ENCODE data around the gene XIST.
"Not testable (repeated sequence)": the region's sequence is repeated elsewhere in the genome, so short reads cannot be mapped to it uniquely, and the experiment has no call there.

XIST gene

DNA sequence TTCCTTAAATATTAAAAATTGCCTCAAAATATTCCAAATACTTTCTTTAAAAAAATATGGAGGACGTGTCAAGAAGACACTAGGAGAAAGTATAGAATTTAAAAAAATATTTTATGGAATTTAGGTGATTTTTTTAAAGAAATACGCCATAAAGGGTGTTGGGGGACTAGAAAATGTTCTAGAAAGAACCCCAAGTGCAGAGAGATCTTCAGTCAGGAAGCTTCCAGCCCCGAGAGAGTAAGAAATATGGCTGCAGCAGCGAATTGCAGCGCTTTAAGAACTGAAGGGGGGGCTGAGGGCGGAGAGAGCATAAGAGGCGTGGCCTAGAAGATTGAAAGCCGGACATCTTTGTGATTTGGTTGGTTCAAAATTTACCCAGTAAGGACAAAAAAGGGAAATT lies at the start of gene XIST:
TSS of gene XIST (minus strand) at position 248 of the 400 bp plus-strand sequence.
- DNase-seq: no peak

DNA sequence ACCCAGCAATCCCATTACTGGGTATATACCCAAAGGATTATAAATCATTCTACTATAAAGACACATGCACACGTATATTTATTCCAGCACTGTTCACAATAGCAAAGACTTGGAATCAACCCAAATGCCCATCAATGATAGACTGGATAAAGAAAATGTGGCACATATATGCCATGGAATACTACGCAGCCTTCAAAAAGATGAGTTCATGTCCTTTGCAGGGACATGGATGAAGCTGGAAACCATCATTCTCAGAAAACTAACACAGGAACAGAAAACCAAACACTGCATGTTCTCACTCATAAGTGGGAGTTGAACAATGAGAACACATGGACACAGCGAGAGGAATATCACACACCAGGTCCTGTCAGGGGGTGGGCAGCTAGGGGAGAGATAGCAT lies 45.8 kb upstream of the XIST start:
- DNase-seq: not testable (repeated sequence)

DNA sequence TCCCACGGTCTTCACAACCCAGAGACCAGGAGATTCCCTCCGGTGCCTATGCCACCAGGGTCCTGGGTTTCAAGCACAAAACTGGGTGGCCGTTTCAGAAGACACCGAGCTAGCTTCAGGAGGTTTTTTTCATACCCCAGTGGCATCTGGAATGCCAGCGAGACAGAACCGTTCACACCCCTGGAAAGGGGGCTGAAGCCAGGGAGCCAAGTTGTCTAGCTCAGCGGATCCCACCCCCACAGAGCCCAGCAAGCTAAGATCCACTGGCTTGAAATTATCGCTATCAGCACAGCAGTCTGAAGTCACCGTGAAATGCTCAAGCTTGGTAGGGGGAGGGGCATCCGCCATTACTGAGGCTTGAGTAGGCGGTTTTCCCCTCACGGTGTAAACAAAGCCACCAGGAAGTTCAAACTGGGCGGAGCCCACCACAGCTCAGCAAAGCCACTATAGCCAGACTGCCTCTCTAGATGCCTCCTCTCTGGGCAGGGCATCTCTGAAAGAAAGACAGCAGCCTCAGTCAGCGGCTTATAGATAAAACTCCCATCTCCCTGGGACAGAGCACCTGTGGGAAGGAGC lies 40.1 kb upstream of the XIST start:
- not testable (repeated sequence) for DNase-seq

DNA sequence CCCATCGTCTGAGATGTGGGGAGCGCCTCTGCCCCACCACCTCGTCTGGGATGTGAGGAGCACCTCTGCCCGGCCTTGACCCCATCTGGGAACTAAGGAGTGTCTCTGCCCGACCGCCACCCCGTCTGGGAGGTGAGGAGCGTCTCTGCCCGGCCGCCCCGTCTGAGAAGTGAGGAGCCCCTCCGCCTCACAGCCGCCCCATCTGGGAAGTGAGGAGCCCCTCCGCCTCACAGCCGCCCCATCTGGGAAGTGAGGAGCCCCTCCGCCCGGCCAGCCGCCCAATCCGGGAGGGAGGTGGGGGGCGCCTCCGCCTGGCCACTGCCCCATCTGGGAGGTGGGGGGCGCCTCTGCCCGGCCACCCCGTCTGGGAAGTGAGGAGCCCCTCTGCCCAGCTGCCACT lies 29.7 kb upstream of the XIST start:
- DNase-seq: not testable (repeated sequence)

DNA sequence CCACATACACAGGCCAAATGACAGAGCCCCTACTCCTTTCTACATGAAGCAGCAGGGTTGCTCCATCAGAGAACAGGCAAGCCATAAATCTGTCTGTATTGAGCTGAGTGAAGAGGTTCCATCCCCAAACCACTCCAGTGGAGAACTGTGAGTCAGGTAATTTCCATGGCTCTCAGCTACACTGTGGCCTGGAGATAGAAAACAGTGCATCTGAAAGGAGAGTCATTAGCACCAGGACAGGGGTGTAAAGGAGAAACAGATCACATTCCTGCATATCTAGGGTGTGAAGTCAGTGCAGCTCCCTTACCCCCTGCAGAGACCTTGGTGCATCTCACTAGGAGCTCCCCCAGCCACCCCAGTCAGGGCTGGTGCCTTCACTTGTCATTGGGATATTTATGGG lies 25.2 kb upstream of the XIST start:
- no peak for DNase-seq

DNA sequence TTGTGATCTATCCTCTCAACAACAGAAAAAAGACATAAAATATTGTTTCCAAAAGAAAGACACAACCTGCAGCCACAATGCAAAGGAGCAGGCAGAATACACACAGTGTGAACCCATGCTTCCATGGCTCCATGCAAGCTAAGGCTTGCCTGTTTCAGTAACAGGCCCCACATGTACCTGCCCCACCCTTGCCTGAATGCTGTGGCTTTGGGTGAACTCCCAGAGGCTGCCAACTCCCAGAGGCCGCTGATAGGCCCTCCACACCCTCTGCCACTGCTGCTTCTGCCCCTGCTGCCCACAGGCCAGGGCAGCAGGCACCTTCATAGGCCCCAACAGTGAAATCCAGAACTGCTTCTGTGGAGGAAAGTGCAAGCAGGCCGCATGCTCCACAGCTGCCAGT lies 24.4 kb upstream of the XIST start:
- no peak for DNase-seq

DNA sequence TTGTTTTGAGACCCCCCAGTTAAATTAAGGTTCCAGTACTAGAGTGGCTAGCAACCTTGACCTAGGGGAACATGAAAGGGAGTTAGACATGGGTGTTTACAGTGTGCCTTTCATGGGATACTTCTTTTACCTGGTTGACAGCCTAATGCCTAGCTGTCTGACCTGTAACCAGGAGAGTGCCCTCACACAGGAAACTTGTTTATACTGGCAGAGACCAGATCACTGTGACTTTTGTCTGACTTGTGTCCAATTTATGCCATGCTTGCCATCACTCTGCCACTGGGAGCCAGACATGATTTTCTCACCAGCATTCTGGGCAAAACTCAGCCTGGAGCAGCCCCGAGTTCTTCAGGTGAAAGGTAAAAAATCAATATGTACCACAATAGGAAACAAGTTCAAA lies 16.4 kb upstream of the XIST start:
- DNase-seq: no peak

DNA sequence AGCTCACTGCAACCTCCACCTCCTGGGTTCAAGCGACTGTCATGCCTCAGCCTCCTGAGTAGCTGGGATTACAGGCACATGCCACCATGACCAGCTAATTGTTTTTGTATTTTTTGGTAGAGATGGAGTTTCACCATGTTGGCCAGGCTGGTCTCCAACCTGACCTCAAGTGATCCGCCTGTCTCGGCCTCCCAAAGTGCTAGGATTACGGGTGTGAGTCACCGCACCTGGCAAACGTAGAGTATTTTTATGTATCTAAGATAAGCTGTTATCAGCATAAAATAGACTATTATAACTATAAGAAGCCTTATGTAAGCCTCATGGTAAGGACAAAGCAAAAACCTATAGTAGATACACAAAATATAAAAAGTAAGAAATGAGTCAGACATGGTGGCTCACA lies 14.6 kb upstream of the XIST start:
- no peak for DNase-seq

DNA sequence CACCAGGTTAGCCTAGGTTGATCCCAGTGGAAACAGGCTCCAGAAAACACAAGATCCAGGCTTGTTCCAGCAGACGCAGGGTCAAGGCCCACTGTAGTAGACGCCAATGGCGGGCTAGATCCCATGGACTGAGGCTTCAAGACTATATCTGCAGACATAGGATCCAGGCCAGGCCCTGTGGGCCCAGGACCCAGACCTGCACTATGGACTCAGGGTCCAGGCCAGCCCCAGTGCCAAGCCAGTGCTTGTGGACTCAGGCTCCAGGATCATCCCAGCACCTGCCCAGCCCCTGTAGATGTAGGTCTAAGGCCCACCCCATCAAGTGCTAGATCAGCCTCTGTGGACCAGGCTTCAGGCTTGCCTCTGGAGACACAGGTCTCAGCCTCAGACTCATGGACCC lies 11.3 kb upstream of the XIST start:
- no peak for DNase-seq

DNA sequence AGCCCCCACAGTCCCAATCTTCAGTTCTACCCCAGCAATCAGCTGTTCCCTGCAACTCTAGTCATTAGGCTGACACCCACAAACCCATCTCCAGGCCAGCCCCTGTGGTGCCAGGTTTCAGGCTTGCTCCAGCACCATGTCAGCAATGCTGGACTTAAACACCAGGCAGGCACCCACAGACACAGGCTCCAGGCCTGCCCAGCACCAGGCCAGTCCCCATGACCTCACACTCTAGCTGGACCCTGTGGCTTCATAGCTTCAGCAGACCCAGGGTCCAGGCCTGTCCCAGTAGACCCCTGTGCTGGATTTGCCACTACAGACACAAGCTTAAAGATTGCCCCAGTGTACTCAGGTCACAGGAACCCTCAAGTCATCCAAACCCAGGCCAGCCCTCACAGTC lies 10.8 kb upstream of the XIST start:
- no peak for DNase-seq

DNA sequence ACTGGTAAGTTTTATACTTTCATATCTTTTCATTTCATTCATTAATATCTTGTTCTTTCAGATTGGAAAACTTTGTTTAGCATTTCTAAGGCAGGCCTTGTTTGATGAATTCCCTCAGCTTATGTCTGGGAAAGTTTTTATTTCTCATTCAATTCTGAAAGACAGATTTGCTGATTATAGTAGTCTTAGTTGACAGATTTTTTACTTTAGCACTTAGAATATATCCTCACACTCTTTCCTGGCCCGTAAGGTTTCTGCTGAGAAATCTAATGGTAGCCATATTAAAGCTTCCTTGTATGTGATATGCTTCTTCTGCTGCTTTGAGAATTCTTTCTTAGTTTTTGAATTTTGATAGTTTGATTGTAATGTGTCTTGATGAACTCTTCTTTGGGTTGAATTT lies 7.1 kb upstream of the XIST start:
- DNase-seq: no peak

DNA sequence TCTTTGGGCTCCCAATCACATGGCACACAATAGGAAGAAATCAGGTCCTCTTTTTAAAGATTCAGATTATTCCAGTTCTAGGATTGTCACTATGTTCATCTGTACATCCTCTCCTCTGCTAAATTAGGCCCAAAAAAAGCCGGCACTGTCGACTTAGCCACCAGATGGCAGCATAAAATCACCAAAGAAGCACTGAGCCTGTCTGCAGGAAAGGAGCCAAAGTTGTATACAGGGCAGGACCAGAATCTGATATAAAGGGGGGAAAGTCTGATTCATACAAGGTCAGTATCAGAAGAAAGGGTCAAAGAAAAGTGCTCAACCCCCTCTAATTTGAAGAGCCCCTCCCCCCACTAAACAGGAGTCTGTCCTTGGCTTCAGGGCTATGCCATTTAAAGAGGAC lies 3.0 kb upstream of the XIST start:
- peak; percentile 18 for DNase-seq

DNA sequence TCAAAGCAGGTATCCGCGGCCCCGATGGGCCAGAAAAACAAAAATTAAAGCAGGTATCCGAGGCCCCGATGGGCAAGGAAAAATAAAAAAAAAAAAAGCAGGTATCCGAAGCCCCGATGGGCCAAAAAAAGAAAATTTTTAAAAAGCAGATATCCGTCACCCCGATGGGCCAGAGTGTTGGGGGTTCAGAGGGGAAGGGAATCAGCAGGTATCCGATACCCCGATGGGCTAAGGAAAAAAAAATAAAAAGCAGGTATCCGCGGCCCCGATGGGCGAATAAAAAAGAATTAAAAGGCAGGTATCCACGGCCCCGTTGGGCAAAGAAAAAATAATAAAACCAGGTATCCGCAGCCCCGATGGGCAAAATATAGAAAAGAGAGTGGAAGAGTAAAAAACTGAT lies 492 bp downstream of the XIST start:
- DNase-seq: no peak

DNA sequence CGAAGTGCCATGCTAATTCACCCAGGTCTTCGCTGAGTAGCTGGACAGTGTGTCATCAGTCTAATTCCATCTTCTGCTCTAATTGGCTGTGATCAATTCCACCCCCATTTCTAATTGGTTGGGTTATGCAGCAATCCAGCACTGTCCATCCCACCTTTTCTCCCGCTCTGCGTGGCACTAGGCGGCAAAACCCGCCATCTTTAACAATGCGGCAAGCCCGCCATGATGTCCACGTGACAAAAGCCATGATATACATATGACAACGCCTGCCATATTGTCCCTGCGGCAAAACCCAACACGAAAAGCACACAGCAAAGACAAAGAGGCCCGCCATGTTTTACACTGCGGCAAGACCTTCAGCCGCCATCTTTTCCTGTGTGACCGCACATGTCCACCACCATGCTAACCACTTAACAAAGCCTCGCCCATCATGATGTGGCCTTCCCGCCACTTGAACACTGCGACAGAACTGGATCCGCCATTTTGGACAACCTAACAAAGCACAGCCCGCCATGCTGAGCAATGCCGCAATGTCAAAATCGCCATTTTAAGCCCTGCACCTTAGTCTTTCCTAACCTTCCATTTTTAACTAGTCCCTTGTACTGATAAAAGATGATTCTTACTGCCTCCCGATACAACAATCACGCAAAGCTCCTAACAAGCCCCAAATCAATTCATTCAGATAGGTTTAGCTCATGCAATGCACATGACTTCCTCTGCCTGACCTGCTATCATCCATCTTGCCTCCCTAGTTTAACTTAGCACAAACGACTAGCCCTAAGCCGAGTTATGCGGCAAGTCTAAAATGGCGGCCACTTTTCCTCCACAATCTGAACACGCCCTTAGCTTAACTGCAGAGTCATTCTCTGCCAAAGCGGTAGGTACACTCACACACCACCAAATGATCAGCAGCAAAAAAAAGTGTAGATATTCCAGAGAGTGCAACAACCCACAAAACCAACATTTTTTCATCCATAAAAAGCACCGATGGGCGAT lies 1.2 kb downstream of the XIST start:
- DNase-seq: no peak

DNA sequence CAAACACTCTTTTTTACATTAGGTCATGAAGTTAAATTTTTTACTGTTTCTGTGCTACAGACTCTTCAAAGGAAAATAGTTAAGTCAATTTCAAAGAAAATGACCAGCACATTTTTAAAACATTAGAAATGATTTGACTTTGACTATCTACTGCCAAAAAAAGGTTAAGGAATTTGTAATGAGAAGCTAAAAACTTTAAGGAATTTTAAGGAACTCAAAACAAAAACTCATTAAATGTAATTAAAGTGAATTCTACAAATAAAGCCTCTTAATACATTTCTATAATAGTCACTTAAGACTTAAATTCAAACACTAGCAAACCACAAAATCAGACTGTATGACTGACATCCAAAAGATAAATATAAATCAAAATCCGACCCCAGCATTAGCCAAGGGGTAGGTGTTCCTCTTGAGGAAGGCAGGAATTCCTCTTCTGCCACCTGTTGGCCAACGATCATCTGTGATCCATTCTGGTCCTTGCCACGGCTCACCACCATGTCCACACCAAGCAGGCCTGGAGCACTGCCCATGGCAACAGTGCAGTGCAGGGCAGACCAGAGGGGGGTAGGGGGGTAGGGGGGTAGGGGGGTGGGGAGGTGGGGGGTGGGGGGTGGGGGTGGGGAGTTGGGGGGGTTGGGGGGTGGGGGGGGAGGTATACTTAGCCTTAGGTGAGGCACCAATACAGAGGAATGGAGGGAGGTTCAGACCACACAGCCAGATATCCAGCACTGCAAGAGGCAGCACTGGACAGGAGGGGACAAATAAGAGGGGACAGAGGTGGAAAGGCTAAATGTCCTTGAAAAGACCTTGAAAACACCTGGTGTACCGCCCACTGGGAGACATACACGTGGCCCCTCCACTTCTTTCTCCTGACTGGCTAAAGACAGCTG lies 2.1 kb downstream of the XIST start:
- no peak for DNase-seq

DNA sequence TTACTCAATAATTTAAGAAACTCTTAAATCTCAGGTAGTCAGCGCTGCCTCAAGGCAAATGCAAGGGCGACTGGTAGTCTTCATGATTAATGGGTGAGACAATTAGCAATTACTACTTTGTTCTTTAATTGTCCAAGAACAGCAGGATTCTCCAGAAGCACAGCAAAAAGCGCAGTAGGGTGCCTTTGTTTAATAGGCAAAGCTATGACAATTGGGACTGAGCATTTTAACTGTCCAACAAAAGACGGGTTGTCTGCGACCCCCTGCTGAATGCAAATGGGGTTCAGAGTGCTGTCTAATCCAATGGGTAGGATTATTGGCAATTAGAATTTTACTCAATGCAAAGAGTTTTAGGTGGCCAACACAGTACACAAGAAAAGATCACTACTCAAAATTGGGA lies 3.4 kb downstream of the XIST start:
- peak; percentile 18 for DNase-seq

DNA sequence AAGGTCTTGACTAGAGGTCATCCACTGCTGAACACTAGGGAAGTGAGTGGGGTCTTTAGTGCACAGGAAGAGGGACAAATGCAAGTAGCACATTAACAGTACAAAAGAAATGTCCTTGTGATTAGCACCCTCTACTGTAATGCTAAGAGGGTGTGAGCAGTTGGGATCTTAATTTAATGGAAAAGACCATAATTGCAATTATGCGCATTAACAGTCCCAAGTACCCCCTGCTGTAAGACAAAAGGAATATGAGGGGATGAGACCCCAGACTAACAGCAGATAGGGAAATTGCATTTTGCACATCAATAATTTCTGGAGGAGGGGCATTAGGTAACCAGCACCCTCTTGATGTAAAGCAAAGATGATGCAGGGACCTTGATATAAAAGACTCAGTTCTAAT lies 4.5 kb downstream of the XIST start:
- DNase-seq: no peak

DNA sequence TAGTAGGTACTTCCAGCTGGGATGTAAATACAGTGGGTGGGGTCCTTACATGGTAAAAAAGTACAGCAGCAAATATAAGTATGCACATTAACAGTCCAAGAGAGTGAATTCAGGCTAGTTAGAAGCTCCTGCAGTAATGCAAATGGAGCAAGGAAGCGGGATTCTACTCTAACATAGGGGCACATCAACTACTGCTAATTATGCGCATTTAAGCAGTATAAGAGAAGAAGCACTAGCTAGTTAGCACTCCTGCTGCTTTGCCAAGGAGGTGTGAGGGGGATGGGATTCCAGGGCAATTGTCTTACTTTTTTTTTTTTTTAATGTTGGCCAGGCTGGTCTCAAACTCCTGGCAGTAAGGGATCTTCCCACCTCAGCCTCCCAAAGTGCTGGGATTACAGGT lies 5.4 kb downstream of the XIST start:
- no peak for DNase-seq

DNA sequence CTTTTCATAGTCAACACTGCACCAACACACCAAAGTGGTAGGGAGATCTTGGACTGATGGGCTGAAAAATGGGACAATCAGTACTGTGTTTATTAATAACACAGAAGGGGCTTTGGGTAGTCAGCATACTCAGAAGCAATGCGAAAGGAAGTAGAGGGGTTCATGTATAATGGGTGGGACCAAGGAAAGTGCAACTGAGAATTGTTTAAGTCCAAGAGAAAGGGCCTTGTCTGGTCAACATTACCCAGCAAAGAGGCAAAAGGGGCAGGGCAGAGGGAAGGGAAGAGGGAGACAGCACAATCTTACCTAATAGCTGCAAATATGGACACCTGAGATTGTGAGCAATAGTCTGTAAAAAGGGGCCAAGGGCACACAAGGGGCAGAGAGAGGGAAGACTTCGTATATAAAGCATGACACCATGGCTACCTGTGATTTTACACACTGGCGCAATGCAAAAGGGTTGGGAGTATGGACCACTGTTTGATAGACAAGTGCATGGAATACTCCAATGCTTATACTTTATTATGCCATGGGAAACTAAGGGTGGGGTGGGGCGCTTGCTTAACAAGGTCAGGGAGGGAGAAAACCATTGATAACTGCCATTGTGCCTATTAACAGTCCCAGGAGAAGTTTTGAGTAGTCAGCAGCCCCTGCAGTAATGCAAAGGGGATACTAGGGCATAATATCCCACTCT lies 9.8 kb downstream of the XIST start:
- DNase-seq: no peak

DNA sequence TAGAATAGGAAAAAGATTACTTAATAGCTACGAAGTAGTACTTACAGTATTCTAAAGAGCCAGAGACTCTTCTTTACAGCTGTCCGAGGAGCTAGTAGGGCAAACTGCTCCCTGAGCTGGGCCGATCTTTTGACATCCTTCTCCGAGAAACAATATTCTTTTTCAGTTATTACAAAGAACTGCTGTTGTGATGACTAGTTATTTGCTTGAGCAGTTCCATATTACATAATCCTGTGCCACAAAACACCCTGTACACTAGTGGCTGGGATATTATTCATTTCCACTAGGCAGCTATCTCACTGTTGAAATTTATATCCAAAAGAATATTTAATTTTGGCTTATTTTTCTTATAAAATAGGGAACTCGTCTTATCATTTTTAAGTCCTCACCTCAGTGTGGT lies 11.2 kb downstream of the XIST start:
- no peak for DNase-seq

DNA sequence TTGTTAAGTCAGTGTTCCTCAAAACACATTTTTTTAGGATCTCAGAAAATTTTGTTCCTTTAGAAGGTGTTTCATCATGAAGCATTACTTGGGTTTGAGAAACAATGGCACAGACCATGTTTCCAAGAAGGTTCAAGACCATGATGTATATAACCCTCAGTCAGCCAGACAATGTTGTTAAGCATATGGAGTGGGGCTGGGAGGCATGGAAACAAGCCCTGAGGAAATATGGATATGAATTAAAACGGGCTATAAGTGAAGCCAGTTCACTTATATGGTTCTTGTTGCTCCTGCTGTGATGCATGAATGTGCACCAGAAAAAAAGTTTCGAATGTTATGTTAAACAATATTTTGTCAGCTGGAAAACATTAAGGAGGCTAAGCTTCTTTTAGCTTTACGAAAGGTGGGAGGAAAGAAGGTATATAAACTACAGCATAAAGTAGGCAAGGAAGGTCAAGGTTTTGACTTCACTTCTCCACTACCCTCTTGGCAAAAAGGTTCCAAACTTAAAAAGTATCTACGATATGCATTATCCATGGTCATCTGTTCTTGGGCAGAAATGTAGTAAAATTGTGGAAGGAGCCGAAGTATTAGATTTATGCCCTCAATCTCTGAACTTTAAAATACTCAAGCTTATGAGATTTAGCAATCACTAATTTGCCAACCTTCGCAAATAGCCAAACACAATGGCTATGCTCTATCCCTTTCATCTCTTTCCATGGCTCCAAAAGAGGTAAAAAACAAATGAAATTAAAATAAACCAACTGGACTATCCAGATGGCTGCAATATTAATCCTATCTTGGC lies 12.2 kb downstream of the XIST start:
- no peak for DNase-seq

DNA sequence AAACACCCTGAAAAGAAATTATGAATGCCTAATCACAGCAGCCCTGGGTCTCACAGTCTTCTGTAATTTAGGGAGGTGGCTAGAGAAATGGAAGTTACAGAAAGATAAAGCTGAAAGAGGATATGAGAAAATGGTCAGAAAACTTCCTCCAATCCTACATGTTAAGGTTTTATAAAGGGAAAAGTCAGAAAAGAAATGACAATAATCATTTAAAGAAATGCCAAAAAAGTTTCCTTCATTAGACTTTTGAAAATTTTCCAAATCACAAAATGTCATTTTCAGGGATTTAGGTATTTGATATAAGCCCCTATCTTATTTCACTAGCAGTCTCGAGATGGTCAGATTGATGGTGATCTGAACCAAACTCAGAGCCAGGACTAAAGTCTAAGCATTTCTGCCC lies 13.4 kb downstream of the XIST start:
- DNase-seq: no peak

Data from NCI-H146 (cell line).